GM12878 (cell line): ENCODE data around the gene GALNTL6. TPM values are rescaled to one million over a fixed set of nuclear protein-coding genes. Genes with fewer than 3 reads are reported as not detected.

ENCODE experiments used
- ATAC-seq: fragments of 200-7000 bp; cut with Tn5 transposase; 3 replicates; pipeline ENCODE4 v1.9.1; 2020; ENCODE audit warnings: mild to moderate bottlenecking, moderate library complexity
- BruUV-seq: library from RNA; stranded (reverse); fragments of 400-500 nt; replicated peaks from 2 replicates; lab custom pipeline; 2021; lab: Mats Ljungman, UMichigan
- CTCF ChIA-PET: fragments of 300-600 bp; sonication (Branson Sonifier 250); formaldehyde crosslinking; extraction: SDS; loops from one replicate; lab custom pipeline; 2021; ENCODE audit warnings: inconsistent platforms; lab: Yijun Ruan, JAX
- POLR2A ChIA-PET: fragments of 350-600 bp; formaldehyde crosslinking; extraction: SDS; loops from one replicate; lab custom pipeline; 2021; ENCODE audit warnings: inconsistent platforms; lab: Charles Lee
- RAD21 ChIA-PET: fragments of 300-600 bp; sonication (Branson Sonifier 250); formaldehyde crosslinking; loops from one replicate; lab custom pipeline; 2023; ENCODE audit warnings: antibody characterized with exemption; ENCODE audit not compliant: unreplicated experiment; lab: Charles Lee
- SMC1A ChIA-PET: fragments of 300-600 bp; sonication (Branson Sonifier 250); formaldehyde crosslinking; loops from one replicate; lab custom pipeline; 2023; ENCODE audit not compliant: unreplicated experiment, uncharacterized antibody; lab: Charles Lee
- DNase-seq: peaks from one replicate; pipeline ENCODE4 v3.0.0-alpha.2; 2011; ENCODE audit warnings: low read depth, low spot score
- FAIRE-seq: peaks from 3 replicates; lab custom pipeline; 2011; peaks lifted over from hg19 to GRCh38; lab: Jason Lieb, UNC
- H2AFZ ChIP-seq: 2 replicates; pipeline ENCODE4 v1.6.0; 2011; ENCODE audit warnings: low read depth, low read length, control low read depth; ENCODE audit not compliant: control insufficient read depth
- H3K27ac ChIP-seq: 2 replicates; pipeline ENCODE4 v1.5.1; 2011; ENCODE audit warnings: control low read depth; ENCODE audit not compliant: control insufficient read depth, insufficient read depth
- H3K27me3 ChIP-seq, 2 experiments: replicated peaks in 1 of 2; 2 replicates each; pipeline versions ENCODE4 v1.6.0 to v1.6.1; 2011; ENCODE audit warnings: low read length in 1 of 2; ENCODE audit not compliant: control insufficient read depth in 2 of 2, insufficient read depth in 2 of 2
- H3K36me3 ChIP-seq, 2 experiments: 2 replicates each; pipeline ENCODE4 v1.5.1; 2011; ENCODE audit warnings: low read length in 1 of 2; ENCODE audit not compliant: control insufficient read depth in 2 of 2, insufficient read depth in 2 of 2
- H3K4me1 ChIP-seq: 2 replicates; pipeline ENCODE4 v1.6.1; 2011; ENCODE audit warnings: mild to moderate bottlenecking, low read length, moderate library complexity, mixed read lengths; ENCODE audit not compliant: control insufficient read depth, insufficient read depth
- H3K4me2 ChIP-seq: 2 replicates; pipeline ENCODE4 v1.6.0; 2011; ENCODE audit warnings: control low read depth; ENCODE audit not compliant: control insufficient read depth, insufficient read depth
- H3K4me3 ChIP-seq: fragments of 200-600 bp; sonication (generic); 2 replicates; pipeline ENCODE4 v1.5.1; 2016
- H3K79me2 ChIP-seq: 2 replicates; pipeline ENCODE4 v1.6.0; 2011; ENCODE audit warnings: low read length; ENCODE audit not compliant: control insufficient read depth, insufficient read depth
- H3K9ac ChIP-seq: 2 replicates; pipeline ENCODE4 v1.8.0; 2011; ENCODE audit warnings: low read length, control low read depth, mixed read lengths; ENCODE audit not compliant: control insufficient read depth, insufficient read depth
- H3K9me3 ChIP-seq: replicated peaks from 3 replicates; pipeline ENCODE4 v1.5.1; 2011; ENCODE audit warnings: mild to moderate bottlenecking, low read length; ENCODE audit not compliant: control insufficient read depth, insufficient read depth
- H4K20me1 ChIP-seq: 2 replicates; pipeline ENCODE4 v1.6.0; 2011; ENCODE audit not compliant: control insufficient read depth, insufficient read depth
- DPF2 ChIP-seq: fragments of 450-650 bp; IDR thresholded peaks from 2 replicates; pipeline ENCODE4 v1.6.1; 2017; ENCODE audit warnings: mild to moderate bottlenecking
- GATAD2B ChIP-seq: fragments of 450-650 bp; conservative IDR thresholded peaks from 2 replicates; pipeline ENCODE4 v1.6.1; 2017; ENCODE audit warnings: low read depth, mild to moderate bottlenecking, moderate library complexity
- HDAC6 ChIP-seq: fragments of 200-600 bp; sonication (generic); IDR thresholded peaks from one replicate; pipeline ENCODE4 v1.8.0; 2017; ENCODE audit warnings: antibody characterized with exemption; ENCODE audit not compliant: unreplicated experiment
- MXI1 ChIP-seq: fragments of 150-350 bp; IDR thresholded peaks from 2 replicates; pipeline ENCODE4 v1.6.1; 2011; ENCODE audit warnings: low read depth, mild to moderate bottlenecking, inconsistent platforms, low read length, improper control_type of control experiment
- NFXL1 ChIP-seq: fragments of 450-650 bp; IDR thresholded peaks from 2 replicates; pipeline ENCODE4 v1.6.1; 2017; ENCODE audit warnings: antibody characterized with exemption, mild to moderate bottlenecking, borderline replicate concordance
- PAX5 ChIP-seq: IDR thresholded peaks from 2 replicates; pipeline ENCODE4 v1.6.1; 2011; ENCODE audit warnings: low read depth, low read length, borderline replicate concordance
- TAF1 ChIP-seq: IDR thresholded peaks from 2 replicates; pipeline ENCODE4 v1.6.1; 2011; ENCODE audit warnings: mild to moderate bottlenecking, low read depth, low read length, borderline replicate concordance
- YY1 ChIP-seq: IDR thresholded peaks from 2 replicates; pipeline ENCODE4 v1.6.1; 2011; ENCODE audit warnings: low read depth, mild to moderate bottlenecking, low read length
- ZNF217 ChIP-seq: fragments of 450-650 bp; IDR thresholded peaks from 2 replicates; pipeline ENCODE4 v1.6.1; 2017; ENCODE audit warnings: antibody characterized with exemption, mild to moderate bottlenecking
- WGBS: methylation state at CpG from one replicate; pipeline ENCODE4 v1.1.6; 2016; ENCODE audit warnings: low lambda C conversion rate; ENCODE audit not compliant: insufficient replicate concordance, insufficient coverage; ENCODE audit errors: missing lambda C conversion rate; 5-methylcytosine and 5-hydroxymethylcytosine counted together
- in situ Hi-C: fragments of 300-500 bp; cut with MboI; formaldehyde crosslinking; loops from 9 replicates; pipeline ENCODE4 v1.14.3; 2018; ENCODE audit warnings: mixed read lengths
- intact Hi-C: fragments of 100-400 bp; cut with micrococcal nuclease; formaldehyde crosslinking; loops from one replicate; pipeline ENCODE4 v1.14.2; 2022; ENCODE audit not compliant: unreplicated experiment
- polyA plus RNA-seq, 11 experiments: library from polyadenylated mRNA; depleted of rRNA in 4 of 11; unstranded in 6 of 11; stranded (reverse) in 5 of 11; fragments of >200 nt; fragmentation: Nextera tagmentation in 4 of 11; fragmentation: Illumina TruSeq in 1 of 11; extraction: Ambion mirVana in 4 of 11; extraction: Trizol in 1 of 11; gene quantifications; 1 replicate in 1 of 11; 2 replicates in 10 of 11; pipeline versions ENCODE4 v1.2.1 to v1.2.3, GENCODE V29; 2011 to 2016; ENCODE audit warnings: inconsistent platforms in 2 of 11, missing spikeins in 2 of 11, low read depth in 1 of 11
- total RNA-seq, 4 experiments: library from RNA; depleted of rRNA in 3 of 4; stranded (reverse); fragments of >200 nt in 3 of 4; fragmentation: Illumina TruSeq in 1 of 4; extraction: Trizol in 1 of 4; gene quantifications; 2 replicates each; pipeline versions ENCODE4 v1.2.1 to v1.2.3, GENCODE V29; 2013 to 2021
- TF ChIP-seq, protein P1 (sequence below): IDR thresholded peaks from 2 replicates; pipeline ENCODE4 v1.6.1; 2011; ENCODE audit warnings: mild to moderate bottlenecking, low read depth, low read length, moderate library complexity; ENCODE audit not compliant: insufficient replicate concordance
- TF ChIP-seq, protein P2 (sequence below): fragments of 450-650 bp; IDR thresholded peaks from 2 replicates; pipeline ENCODE4 v1.6.1; 2018; ENCODE audit warnings: mild to moderate bottlenecking, low read depth, moderate library complexity; ENCODE audit not compliant: partially characterized antibody
- TF ChIP-seq, protein P3 (sequence below): fragments of 450-650 bp; IDR thresholded peaks from 2 replicates; pipeline ENCODE4 v1.6.1; 2016; ENCODE audit warnings: mild to moderate bottlenecking
- TF ChIP-seq, protein P4 (sequence below): IDR thresholded peaks from 2 replicates; pipeline ENCODE4 v1.6.1; 2011; ENCODE audit warnings: borderline replicate concordance, low read depth, mild to moderate bottlenecking, moderate library complexity, mixed read lengths, low read length; ENCODE audit not compliant: insufficient read depth; ENCODE audit errors: extremely low read length
- TF ChIP-seq, protein P5 (sequence below): fragments of 450-650 bp; IDR thresholded peaks from 2 replicates; pipeline ENCODE4 v1.6.1; 2017; ENCODE audit warnings: antibody characterized with exemption, mild to moderate bottlenecking, moderate library complexity

GALNTL6 gene
- total and polyA plus RNA-seq, 10 of the 15 experiments (the other 5 are each of a cell fraction or from before 2014, with no cell fraction given): 0.01 to 0.29 TPM; not detected in 8

DNA sequence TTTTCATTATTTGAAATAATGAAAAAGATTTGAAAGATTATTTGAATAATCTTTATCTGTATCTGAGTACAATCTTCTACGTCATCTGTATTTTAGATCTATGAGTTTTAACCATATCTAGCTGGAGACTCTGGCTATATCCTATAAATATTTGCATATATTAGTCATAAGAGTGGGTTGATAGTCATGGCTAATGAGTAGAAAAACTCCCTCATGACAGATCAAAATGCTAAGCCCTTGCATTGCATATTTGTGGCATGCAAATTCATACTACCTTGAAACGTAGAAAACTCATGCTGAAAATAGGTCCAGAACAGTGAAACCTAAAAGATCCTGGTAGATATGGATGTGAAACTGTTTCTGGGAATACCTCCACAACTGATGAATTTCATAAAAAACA is 291.3 kb downstream of the GALNTL6 start (continued):
- TF ChIP-seq TAF1 (no peak), MXI1 (no peak), PAX5 (no peak)
- TF ChIP-seq, protein P1, sequence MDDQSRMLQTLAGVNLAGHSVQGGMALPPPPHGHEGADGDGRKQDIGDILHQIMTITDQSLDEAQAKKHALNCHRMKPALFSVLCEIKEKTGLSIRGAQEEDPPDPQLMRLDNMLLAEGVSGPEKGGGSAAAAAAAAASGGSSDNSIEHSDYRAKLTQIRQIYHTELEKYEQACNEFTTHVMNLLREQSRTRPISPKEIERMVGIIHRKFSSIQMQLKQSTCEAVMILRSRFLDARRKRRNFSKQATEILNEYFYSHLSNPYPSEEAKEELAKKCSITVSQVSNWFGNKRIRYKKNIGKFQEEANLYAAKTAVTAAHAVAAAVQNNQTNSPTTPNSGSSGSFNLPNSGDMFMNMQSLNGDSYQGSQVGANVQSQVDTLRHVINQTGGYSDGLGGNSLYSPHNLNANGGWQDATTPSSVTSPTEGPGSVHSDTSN: no peak

DNA sequence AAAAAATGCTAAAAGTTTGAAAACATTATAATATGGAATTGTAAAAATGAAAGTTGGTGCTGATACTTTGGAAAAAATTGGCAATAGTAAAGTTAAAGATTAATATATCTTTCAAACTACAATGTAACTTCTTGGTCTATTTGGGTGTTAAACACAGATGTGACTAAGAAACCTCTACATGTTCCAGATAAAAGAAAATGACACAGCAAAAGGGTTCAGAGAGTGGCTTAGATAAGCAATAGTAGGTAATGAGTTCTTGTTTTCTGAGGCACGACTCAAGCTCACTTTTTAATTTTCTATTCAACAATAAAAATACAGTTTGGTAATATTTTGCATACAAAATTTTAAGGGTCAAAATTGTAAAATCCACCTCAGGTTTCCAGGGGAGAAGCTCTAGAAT is 292.7 kb downstream of the GALNTL6 start:
- H3K27ac ChIP-seq: no peak overlapping the region
- no peak for FAIRE-seq
- no peak for DNase-seq
- no peaks in the 10 kb centered on the region for H3K4me1 ChIP-seq
- POLR2A ChIA-PET: no interaction called here
- H3K79me2 ChIP-seq: no peaks in the 10 kb centered on the region
- BruUV-seq: no TSS peak
- H3K4me2 ChIP-seq: no peak overlapping the region
- SMC1A ChIA-PET: no interaction called here
- H4K20me1 ChIP-seq: no peaks in the 10 kb centered on the region
- H3K4me3 ChIP-seq: no peak overlapping the region
- no peak overlapping the region for H3K9ac ChIP-seq
- H3K36me3 ChIP-seq: no peaks in the 10 kb centered on the region
- H2AFZ ChIP-seq: no peak overlapping the region
- intact Hi-C loops: no loop called here
- H3K27me3 ChIP-seq: no peaks in the 10 kb centered on the region
- in situ Hi-C loops: no loop called here
- ATAC-seq: no peak
- no peaks in the 10 kb centered on the region for H3K9me3 ChIP-seq
- RAD21 ChIA-PET: no interaction called here
- CTCF ChIA-PET: no interaction called here
- WGBS: 19% methylated on average over 1 of the region's 1 CpG
- TF ChIP-seq, protein P2, sequence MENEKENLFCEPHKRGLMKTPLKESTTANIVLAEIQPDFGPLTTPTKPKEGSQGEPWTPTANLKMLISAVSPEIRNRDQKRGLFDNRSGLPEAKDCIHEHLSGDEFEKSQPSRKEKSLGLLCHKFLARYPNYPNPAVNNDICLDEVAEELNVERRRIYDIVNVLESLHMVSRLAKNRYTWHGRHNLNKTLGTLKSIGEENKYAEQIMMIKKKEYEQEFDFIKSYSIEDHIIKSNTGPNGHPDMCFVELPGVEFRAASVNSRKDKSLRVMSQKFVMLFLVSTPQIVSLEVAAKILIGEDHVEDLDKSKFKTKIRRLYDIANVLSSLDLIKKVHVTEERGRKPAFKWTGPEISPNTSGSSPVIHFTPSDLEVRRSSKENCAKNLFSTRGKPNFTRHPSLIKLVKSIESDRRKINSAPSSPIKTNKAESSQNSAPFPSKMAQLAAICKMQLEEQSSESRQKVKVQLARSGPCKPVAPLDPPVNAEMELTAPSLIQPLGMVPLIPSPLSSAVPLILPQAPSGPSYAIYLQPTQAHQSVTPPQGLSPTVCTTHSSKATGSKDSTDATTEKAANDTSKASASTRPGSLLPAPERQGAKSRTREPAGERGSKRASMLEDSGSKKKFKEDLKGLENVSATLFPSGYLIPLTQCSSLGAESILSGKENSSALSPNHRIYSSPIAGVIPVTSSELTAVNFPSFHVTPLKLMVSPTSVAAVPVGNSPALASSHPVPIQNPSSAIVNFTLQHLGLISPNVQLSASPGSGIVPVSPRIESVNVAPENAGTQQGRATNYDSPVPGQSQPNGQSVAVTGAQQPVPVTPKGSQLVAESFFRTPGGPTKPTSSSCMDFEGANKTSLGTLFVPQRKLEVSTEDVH: no peak
- TF ChIP-seq, protein P3, sequence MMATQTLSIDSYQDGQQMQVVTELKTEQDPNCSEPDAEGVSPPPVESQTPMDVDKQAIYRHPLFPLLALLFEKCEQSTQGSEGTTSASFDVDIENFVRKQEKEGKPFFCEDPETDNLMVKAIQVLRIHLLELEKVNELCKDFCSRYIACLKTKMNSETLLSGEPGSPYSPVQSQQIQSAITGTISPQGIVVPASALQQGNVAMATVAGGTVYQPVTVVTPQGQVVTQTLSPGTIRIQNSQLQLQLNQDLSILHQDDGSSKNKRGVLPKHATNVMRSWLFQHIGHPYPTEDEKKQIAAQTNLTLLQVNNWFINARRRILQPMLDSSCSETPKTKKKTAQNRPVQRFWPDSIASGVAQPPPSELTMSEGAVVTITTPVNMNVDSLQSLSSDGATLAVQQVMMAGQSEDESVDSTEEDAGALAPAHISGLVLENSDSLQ: no peak
- TF ChIP-seq HDAC6 (no peak), GATAD2B (no peak), YY1 (no peak), ZNF217 (no peak), DPF2 (no peak), NFXL1 (no peak)
- TF ChIP-seq, protein P4, sequence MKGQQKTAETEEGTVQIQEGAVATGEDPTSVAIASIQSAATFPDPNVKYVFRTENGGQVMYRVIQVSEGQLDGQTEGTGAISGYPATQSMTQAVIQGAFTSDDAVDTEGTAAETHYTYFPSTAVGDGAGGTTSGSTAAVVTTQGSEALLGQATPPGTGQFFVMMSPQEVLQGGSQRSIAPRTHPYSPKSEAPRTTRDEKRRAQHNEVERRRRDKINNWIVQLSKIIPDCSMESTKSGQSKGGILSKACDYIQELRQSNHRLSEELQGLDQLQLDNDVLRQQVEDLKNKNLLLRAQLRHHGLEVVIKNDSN: no peak
- TF ChIP-seq, protein P5, sequence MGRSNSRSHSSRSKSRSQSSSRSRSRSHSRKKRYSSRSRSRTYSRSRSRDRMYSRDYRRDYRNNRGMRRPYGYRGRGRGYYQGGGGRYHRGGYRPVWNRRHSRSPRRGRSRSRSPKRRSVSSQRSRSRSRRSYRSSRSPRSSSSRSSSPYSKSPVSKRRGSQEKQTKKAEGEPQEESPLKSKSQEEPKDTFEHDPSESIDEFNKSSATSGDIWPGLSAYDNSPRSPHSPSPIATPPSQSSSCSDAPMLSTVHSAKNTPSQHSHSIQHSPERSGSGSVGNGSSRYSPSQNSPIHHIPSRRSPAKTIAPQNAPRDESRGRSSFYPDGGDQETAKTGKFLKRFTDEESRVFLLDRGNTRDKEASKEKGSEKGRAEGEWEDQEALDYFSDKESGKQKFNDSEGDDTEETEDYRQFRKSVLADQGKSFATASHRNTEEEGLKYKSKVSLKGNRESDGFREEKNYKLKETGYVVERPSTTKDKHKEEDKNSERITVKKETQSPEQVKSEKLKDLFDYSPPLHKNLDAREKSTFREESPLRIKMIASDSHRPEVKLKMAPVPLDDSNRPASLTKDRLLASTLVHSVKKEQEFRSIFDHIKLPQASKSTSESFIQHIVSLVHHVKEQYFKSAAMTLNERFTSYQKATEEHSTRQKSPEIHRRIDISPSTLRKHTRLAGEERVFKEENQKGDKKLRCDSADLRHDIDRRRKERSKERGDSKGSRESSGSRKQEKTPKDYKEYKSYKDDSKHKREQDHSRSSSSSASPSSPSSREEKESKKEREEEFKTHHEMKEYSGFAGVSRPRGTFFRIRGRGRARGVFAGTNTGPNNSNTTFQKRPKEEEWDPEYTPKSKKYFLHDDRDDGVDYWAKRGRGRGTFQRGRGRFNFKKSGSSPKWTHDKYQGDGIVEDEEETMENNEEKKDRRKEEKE: no peak
